ENCODE results near the gene ATXN7L1. TPM values are rescaled to one million over a fixed set of nuclear protein-coding genes. Genes with fewer than 3 reads are reported as not detected.

The ATXN7L1 gene
- total RNA-seq, 6 experiments from 2014 or later = 7.1 to 15.7 (median 11.0) TPM

DNA sequence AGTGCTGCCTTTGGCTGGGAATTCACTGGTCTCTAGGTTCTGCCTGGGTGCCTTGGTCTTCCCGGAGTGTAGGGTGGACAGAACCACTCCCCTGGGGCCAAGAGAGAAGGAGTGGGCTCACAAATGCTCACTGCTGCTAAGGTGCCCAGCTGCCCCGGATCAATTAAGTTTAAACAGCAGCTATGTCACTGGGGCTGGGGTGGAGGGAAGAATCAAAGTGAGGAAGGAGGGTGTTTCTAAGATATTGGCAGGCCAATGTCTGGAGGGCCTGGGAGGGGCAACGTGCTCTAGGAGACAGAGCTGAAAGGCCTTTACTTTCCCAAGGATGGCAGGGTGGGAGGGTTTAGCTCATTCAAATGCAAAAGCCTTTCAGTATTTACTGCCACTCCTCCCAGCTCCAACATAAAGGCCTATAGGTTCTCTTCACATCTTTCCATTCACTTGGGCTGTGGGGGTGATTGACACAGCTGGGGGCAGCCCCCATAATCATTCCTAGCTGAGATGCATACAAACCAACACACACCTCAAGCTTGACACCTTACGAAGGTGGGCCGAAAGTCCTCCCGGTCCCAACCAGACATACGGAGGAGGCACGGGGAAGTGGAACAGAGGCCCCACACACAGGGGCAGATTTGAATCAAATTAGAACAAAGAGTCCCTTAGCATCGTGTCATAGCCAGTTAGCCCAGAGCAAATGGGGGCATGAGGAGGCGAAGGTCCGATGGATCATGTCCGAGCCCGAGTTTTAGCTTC, 187.2 kb downstream of the ATXN7L1 start:
- ATAC-seq (no peak), DNase-seq (no peak)
- no peaks in the 10 kb centered on the region for H3K36me3 ChIP-seq
- intact Hi-C loops (cut with DNase I) = no loop called here
- no peak for TF ChIP-seq POLR2A (IDR thresholded peaks at IDR 0.05)
- TF ChIP-seq, protein P1, sequence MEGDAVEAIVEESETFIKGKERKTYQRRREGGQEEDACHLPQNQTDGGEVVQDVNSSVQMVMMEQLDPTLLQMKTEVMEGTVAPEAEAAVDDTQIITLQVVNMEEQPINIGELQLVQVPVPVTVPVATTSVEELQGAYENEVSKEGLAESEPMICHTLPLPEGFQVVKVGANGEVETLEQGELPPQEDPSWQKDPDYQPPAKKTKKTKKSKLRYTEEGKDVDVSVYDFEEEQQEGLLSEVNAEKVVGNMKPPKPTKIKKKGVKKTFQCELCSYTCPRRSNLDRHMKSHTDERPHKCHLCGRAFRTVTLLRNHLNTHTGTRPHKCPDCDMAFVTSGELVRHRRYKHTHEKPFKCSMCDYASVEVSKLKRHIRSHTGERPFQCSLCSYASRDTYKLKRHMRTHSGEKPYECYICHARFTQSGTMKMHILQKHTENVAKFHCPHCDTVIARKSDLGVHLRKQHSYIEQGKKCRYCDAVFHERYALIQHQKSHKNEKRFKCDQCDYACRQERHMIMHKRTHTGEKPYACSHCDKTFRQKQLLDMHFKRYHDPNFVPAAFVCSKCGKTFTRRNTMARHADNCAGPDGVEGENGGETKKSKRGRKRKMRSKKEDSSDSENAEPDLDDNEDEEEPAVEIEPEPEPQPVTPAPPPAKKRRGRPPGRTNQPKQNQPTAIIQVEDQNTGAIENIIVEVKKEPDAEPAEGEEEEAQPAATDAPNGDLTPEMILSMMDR (IDR thresholded peaks at IDR 0.05) = no peak
- peaks cover 0 to 6% (median 2%) of the 10 kb centered on the region in 4 donors for H3K4me1 ChIP-seq
- WGBS (ENCODE audit: insufficient coverage, low coverage, low lambda C conversion rate, missing lambda C conversion rate) = 76% methylated on average over 8 of the region's 13 CpGs
- no peak overlapping the region for H3K27ac ChIP-seq
- no peak overlapping the region for H3K4me3 ChIP-seq
- H3K9me3 ChIP-seq = no peaks in the 10 kb centered on the region
- H3K27me3 ChIP-seq = no peaks in the 10 kb centered on the region

DNA sequence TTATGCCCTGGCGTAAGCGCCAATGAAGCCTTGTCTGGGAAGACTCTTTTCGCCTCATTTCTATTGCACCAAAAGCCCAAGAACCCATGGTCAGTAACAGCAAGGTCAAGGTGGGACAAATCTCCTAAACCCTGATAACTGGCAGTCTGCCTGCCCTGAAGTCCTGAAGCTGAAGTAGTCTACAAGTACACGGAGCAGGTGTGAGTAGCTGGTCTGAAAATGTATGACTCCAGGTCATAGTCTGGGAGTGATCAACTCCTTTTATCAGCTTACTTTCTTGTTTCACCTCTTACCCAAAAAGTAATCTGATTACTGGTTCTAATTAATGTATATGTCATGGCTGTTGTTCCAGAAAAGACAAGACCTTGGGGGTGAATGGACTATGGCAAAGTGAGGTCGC, 187.8 kb downstream of the ATXN7L1 start:
- Histone ChIP-seq H3K27me3 (no peaks in the 10 kb centered on the region), H3K9me3 (no peaks in the 10 kb centered on the region), H3K4me1 (peaks cover 0 to 6% (median 2%) of the 10 kb centered on the region in 4 donors), H3K4me3 (no peak overlapping the region), H3K27ac (no peak overlapping the region), H3K36me3 (no peaks in the 10 kb centered on the region)
- ATAC-seq (no peak), DNase-seq (no peak)
- intact Hi-C loops (cut with DNase I) = no loop called here
- TF ChIP-seq POLR2A (IDR thresholded peaks at IDR 0.05) = no peak
- TF ChIP-seq, protein P1 (IDR thresholded peaks at IDR 0.05) = no peak
- 77% methylated on average over 5 of the region's 5 CpGs for WGBS (ENCODE audit: insufficient coverage, low coverage, low lambda C conversion rate, missing lambda C conversion rate)

DNA sequence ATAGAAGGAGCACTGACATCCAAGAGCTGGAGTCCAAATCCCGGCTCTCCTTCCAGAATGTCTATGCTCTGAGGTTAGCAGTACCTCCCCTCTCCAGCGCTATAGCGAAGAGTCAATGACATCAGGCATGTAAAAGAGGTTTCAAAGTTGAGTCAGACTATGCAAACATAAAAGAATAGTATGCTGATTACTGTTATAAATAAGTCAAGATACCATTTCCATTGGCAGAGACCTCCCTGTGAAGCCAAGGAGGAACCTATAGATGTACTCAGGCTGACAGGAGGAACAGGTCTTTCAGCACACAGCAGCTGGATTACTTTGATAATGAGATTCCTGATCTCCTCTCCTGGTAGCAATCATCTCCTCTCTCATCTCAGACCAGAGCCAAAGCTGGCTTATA, 191.2 kb downstream of the ATXN7L1 start:
- intact Hi-C loops (cut with DNase I) = no loop called here
- WGBS (ENCODE audit: insufficient coverage, low coverage, low lambda C conversion rate, missing lambda C conversion rate) = 100% methylated on average over 2 of the region's 3 CpGs
- ATAC-seq (no peak), DNase-seq (no peak)
- TF ChIP-seq, protein P1 (IDR thresholded peaks at IDR 0.05) = no peak
- TF ChIP-seq POLR2A (IDR thresholded peaks at IDR 0.05) = no peak
- Histone ChIP-seq H3K9me3 (no peaks in the 10 kb centered on the region), H3K27me3 (no peaks in the 10 kb centered on the region), H3K4me1 (peaks cover 0 to 29% (median 9%) of the 10 kb centered on the region in 4 donors), H3K4me3 (no peak overlapping the region), H3K36me3 (no peaks in the 10 kb centered on the region), H3K27ac (no peak overlapping the region)

DNA sequence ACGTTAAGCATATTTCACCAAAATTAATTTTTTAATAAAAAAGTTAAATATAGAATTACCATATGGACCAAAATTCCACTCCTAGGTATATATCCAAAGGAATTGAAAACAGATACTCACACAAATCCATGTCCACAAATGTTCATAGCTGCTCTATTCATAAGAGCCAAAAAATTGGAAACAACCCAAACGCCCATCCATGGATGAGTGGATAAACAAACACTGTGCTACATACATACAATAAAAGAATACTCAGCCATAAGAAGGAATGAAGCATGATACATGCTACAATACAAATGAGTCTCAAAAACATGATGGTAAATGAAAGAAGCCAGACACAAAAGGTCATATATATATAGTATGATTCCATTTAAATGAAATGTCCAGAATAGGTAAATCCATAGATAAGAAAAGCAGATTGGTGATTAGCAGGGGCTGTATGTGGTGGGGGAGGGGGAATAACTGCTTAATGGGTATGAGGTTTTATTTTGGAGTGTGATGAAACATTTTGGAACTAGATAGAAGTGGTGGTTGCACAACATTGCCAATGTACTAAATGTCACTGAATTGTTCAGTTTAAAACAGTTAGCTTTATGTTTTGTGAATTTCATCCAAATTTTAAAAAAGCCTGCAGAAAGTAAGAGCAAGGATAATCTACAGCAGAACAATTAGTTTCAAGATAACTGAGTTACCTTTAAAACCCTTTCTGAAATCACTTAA, 193.9 kb downstream of the ATXN7L1 start:
- no peaks in the 10 kb centered on the region for H3K36me3 ChIP-seq
- ATAC-seq (peak in 1 of 4 donors; percentile 9), DNase-seq (no peak)
- TF ChIP-seq, protein P1 (IDR thresholded peaks at IDR 0.05) = no peak
- TF ChIP-seq POLR2A (IDR thresholded peaks at IDR 0.05) = no peak
- peak overlapping the region in 1 of 3 donors; percentile 11 for H3K27ac ChIP-seq
- peaks cover 0 to 53% (median 25%) of the 10 kb centered on the region in 4 donors for H3K4me1 ChIP-seq
- H3K9me3 ChIP-seq = no peaks in the 10 kb centered on the region
- H3K4me3 ChIP-seq = no peak overlapping the region
- 46% methylated on average over 2 of the region's 2 CpGs for WGBS (ENCODE audit: insufficient coverage, low coverage, low lambda C conversion rate, missing lambda C conversion rate)
- H3K27me3 ChIP-seq = no peaks in the 10 kb centered on the region
- intact Hi-C loops (cut with DNase I) = no loop called here
